GM23338 (cell line): Measurements from ENCODE around the gene EIF4E. TPM values are rescaled to one million over a fixed set of nuclear protein-coding genes. Genes with fewer than 3 reads are reported as not detected.

Experiments used
- ATAC-seq: fragments of 200-7000 bp; cut with Tn5 transposase; 3 replicates; pipeline ENCODE4 v1.9.1; 2020
- DNase-seq: peaks from one replicate; pipeline ENCODE4 v3.0.0-alpha.2; 2015; ENCODE audit warnings: low spot score
- H2AFZ ChIP-seq: fragments of 200-600 bp; sonication (generic); 2 replicates; pipeline ENCODE4 v1.8.0; 2016; ENCODE audit warnings: antibody characterized with exemption, mild to moderate bottlenecking, moderate library complexity
- H3F3A ChIP-seq: fragments of 200-600 bp; sonication (generic); replicated peaks from 2 replicates; pipeline ENCODE4 v1.8.0; 2017; ENCODE audit warnings: antibody characterized with exemption, mixed run types, low read depth
- H3K27ac ChIP-seq: fragments of 200-600 bp; sonication (generic); 2 replicates; pipeline ENCODE4 v1.6.1; 2016; ENCODE audit warnings: low read depth
- H3K27me3 ChIP-seq: fragments of 200-600 bp; sonication (generic); 2 replicates; pipeline ENCODE4 v1.8.0; 2016; ENCODE audit warnings: mild to moderate bottlenecking, mixed run types, moderate library complexity; ENCODE audit not compliant: insufficient read depth
- H3K36me3 ChIP-seq: fragments of 200-600 bp; sonication (generic); 2 replicates; pipeline ENCODE4 v1.8.0; 2016; ENCODE audit warnings: mild to moderate bottlenecking; ENCODE audit not compliant: insufficient read depth
- H3K4me1 ChIP-seq: fragments of 200-600 bp; sonication (generic); 2 replicates; pipeline ENCODE4 v1.8.0; 2016; ENCODE audit warnings: mild to moderate bottlenecking, moderate library complexity; ENCODE audit not compliant: insufficient read depth
- H3K4me2 ChIP-seq: fragments of 200-600 bp; sonication (generic); 2 replicates; pipeline ENCODE4 v1.7.1; 2017; ENCODE audit warnings: mixed run types
- H3K4me3 ChIP-seq: fragments of 200-600 bp; sonication (generic); 2 replicates; pipeline ENCODE4 v1.6.1; 2016; ENCODE audit warnings: mixed run types
- H3K79me2 ChIP-seq: fragments of 200-600 bp; sonication (generic); replicated peaks from 2 replicates; pipeline ENCODE4 v1.8.0; 2017; ENCODE audit warnings: mild to moderate bottlenecking; ENCODE audit not compliant: insufficient read depth
- H3K9me2 ChIP-seq: fragments of 200-600 bp; sonication (generic); 2 replicates; pipeline ENCODE4 v1.8.0; 2017; ENCODE audit not compliant: insufficient read depth
- H4K20me1 ChIP-seq: fragments of 200-600 bp; sonication (generic); replicated peaks from 2 replicates; pipeline ENCODE4 v1.8.0; 2017; ENCODE audit warnings: mild to moderate bottlenecking; ENCODE audit not compliant: insufficient read depth
- H3K27ac Mint-ChIP-seq: 2 replicates; pipeline ENCODE4 v1.8.0; 2020; ENCODE audit warnings: inconsistent platforms, mild to moderate bottlenecking, moderate library complexity, mixed read lengths
- H3K27me3 Mint-ChIP-seq: 3 replicates; pipeline ENCODE4 v1.8.0; 2022; ENCODE audit warnings: low read depth, mild to moderate bottlenecking, moderate library complexity, mixed read lengths, inconsistent platforms; ENCODE audit not compliant: insufficient read depth, poor library complexity
- H3K36me3 Mint-ChIP-seq: 3 replicates; pipeline ENCODE4 v1.8.0; 2021; ENCODE audit warnings: low read depth, mild to moderate bottlenecking, inconsistent platforms, moderate library complexity, mixed read lengths
- H3K4me1 Mint-ChIP-seq: 3 replicates; pipeline ENCODE4 v1.8.0; 2020; ENCODE audit warnings: mild to moderate bottlenecking, inconsistent platforms, mixed read lengths
- H3K4me3 Mint-ChIP-seq: 3 replicates; pipeline ENCODE4 v1.8.0; 2021; ENCODE audit warnings: moderate library complexity, mild to moderate bottlenecking, inconsistent platforms, mixed read lengths
- H3K9me3 Mint-ChIP-seq: 3 replicates; pipeline ENCODE4 v1.8.0; 2020; ENCODE audit warnings: moderate library complexity, mild to moderate bottlenecking, inconsistent platforms, mixed read lengths
- CREB1 ChIP-seq: fragments of 250-450 bp; sonication (Bioruptor Pico); IDR thresholded peaks from 2 replicates; pipeline ENCODE4 v1.5.0; 2020; ENCODE audit warnings: low read depth, mild to moderate bottlenecking, moderate library complexity
- CTCF ChIP-seq, 2 experiments: fragments of 200-600 bp in 1 of 2; sonication (generic) in 1 of 2; conservative IDR thresholded peaks; 2 replicates each; pipeline versions ENCODE4 v1.5.1 to v1.6.1; 2016 to 2017; ENCODE audit warnings: antibody characterized with exemption in 2 of 2, low read depth in 2 of 2, mild to moderate bottlenecking in 2 of 2, moderate library complexity in 1 of 2
- ETS1 ChIP-seq: IDR thresholded peaks from 2 replicates; pipeline ENCODE4 v1.6.1; 2016; ENCODE audit warnings: antibody characterized with exemption
- EZH2 ChIP-seq: fragments of 200-600 bp; sonication (generic); IDR thresholded peaks from one replicate; pipeline ENCODE4 v1.8.0; 2017; ENCODE audit warnings: antibody characterized with exemption, mild to moderate bottlenecking, low read depth; ENCODE audit not compliant: unreplicated experiment
- EZH2phosphoT487 ChIP-seq: fragments of 200-600 bp; sonication (generic); IDR thresholded peaks from one replicate; pipeline ENCODE4 v1.8.1; 2018; ENCODE audit warnings: antibody characterized with exemption; ENCODE audit not compliant: unreplicated experiment
- JUNB ChIP-seq: IDR thresholded peaks from one replicate; pipeline ENCODE4 v1.6.1; 2016; ENCODE audit warnings: antibody characterized with exemption; ENCODE audit not compliant: unreplicated experiment
- NANOG ChIP-seq: IDR thresholded peaks from 2 replicates; pipeline ENCODE4 v1.6.1; 2016; ENCODE audit warnings: antibody characterized with exemption, borderline replicate concordance
- POLR2AphosphoS5 ChIP-seq: IDR thresholded peaks from 2 replicates; pipeline ENCODE4 v1.6.1; 2016; ENCODE audit warnings: antibody characterized with exemption, low read depth
- REST ChIP-seq: IDR thresholded peaks from one replicate; pipeline ENCODE4 v1.6.1; 2018; ENCODE audit warnings: antibody characterized with exemption; ENCODE audit not compliant: unreplicated experiment
- STAT1 ChIP-seq: IDR thresholded peaks from one replicate; pipeline ENCODE4 v1.6.1; 2016; ENCODE audit warnings: antibody characterized with exemption; ENCODE audit not compliant: unreplicated experiment
- ZNF114 ChIP-seq: fragments of 250-450 bp; sonication (Bioruptor Pico); IDR thresholded peaks from 2 replicates; pipeline ENCODE4 v1.5.0; 2020; ENCODE audit warnings: mild to moderate bottlenecking, moderate library complexity
- ZNF331 ChIP-seq: fragments of 250-450 bp; sonication (Bioruptor Pico); IDR thresholded peaks from 2 replicates; pipeline ENCODE4 v1.5.0; 2020; ENCODE audit warnings: low read depth, mild to moderate bottlenecking, moderate library complexity
- ZNF462 ChIP-seq: fragments of 250-450 bp; sonication (Bioruptor Pico); IDR thresholded peaks from 2 replicates; pipeline ENCODE4 v1.5.0; 2020; ENCODE audit warnings: mild to moderate bottlenecking, moderate library complexity
- polyA plus RNA-seq: library from polyadenylated mRNA; unstranded; fragments of >200 nt; fragmentation: Nextera tagmentation; extraction: Ambion mirVana; gene quantifications from 2 replicates; pipeline ENCODE4 v1.2.1, GENCODE V29; 2016
- total RNA-seq: library from RNA; depleted of rRNA; stranded (reverse); fragments of >200 nt; shearing (Covaris generic); gene quantifications from 2 replicates; pipeline ENCODE4 v1.2.3, GENCODE V29; 2014

EIF4E gene
- total and polyA plus RNA-seq, 2 experiments from 2014 or later, result 113 to 351 TPM

GRCh38 chr4:98862371-98862770 lies 66.6 kb downstream of the EIF4E start:
- Mint-ChIP-seq H3K27ac (no peak overlapping the region), H3K4me3 (no peak overlapping the region), H3K36me3 (no peaks in the 10 kb centered on the region), H3K27me3 (no peaks in the 10 kb centered on the region), H3K4me1 (no peaks in the 10 kb centered on the region), H3K9me3 (no peaks in the 10 kb centered on the region; the same call in 2 of the 3 replicates)
- Histone ChIP-seq H3K79me2 (no peaks in the 10 kb centered on the region), H2AFZ (no peak overlapping the region), H4K20me1 (no peaks in the 10 kb centered on the region), H3K4me1 (no peaks in the 10 kb centered on the region), H3F3A (no peaks in the 10 kb centered on the region), H3K4me2 (no peak overlapping the region), H3K27ac (no peak overlapping the region), H3K4me3 (no peak overlapping the region), H3K9me2 (no peaks in the 10 kb centered on the region), H3K27me3 (no peaks in the 10 kb centered on the region), H3K36me3 (no peaks in the 10 kb centered on the region)
- ATAC-seq (no peak), DNase-seq (no peak)
- no peak for TF ChIP-seq JUNB
- TF ChIP-seq ZNF114 (CRISPR knock-in tag), result no peak
- TF ChIP-seq EZH2phosphoT487, result no peak
- TF ChIP-seq NANOG, result no peak
- TF ChIP-seq STAT1, result no peak
- TF ChIP-seq POLR2AphosphoS5, result no peak
- TF ChIP-seq EZH2, result no peak
- TF ChIP-seq ZNF462 (CRISPR knock-in tag), result no peak
- no peak for TF ChIP-seq ZNF331 (CRISPR knock-in tag)
- no peak for TF ChIP-seq CREB1 (CRISPR knock-in tag)
- no peak for TF ChIP-seq CTCF (conservative IDR thresholded peaks at IDR 0.05; ENCODE audit: low read depth in 2 of 2)
- no peak for TF ChIP-seq ETS1
- no peak for TF ChIP-seq REST
